Measurements from ENCODE around the gene ATG2B.

- TF ChIP-seq CTCF (IDR thresholded peaks at IDR 0.05) (no peak), EP300 (IDR thresholded peaks at IDR 0.05) (no peak), PBX3 (IDR thresholded peaks at IDR 0.05) (no peak), REST (IDR thresholded peaks at IDR 0.05) (no peak), POLR2A (IDR thresholded peaks at IDR 0.05; ENCODE audit: low read length) (no peak), ZC3H11A (IDR thresholded peaks at IDR 0.05) (no peak), E2F6 (IDR thresholded peaks at IDR 0.05; ENCODE audit: borderline replicate concordance, low read depth) (no peak), MYC (IDR thresholded peaks at IDR 0.05; ENCODE audit: borderline replicate concordance, low read length) (no peak), BHLHE40 (IDR thresholded peaks at IDR 0.05; ENCODE audit: low read depth, low read length) (no peak), CEBPB (IDR thresholded peaks at IDR 0.05) (no peak)
Observed at GRCh38 chr14:96359959-96360358, 3.2 kb downstream of the ATG2B start.
